Activated CD8-positive, alpha-beta memory T cell treated with anti-CD3 and anti-CD28 coated beads for 24 hours (primary cell): Measurements from ENCODE around the gene ARL3.

ENCODE experiments used
- DNase-seq: peaks from one replicate; pipeline ENCODE4 v3.0.0-alpha.2; 2020

ARL3 gene

DNA sequence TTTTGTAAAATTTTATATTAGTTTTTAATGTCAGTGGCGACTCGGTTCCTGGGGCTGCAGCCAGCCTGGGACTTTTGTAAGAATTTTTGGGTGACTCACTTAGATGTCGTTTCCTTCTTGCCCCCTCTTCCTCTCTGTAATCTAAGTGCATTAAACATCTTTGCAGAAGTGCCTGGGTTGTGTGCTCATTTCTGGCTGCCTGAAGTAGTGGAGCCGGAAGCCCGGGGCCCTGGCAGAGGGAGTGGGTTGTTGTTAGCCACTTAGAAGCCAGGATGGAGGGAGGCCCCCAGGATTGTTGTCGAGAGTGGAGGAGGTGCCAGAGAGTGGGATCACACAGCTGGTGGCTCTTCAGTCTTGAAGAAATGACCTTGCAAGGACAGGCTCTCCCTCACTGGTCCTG lies 80.9 kb downstream of the ARL3 start:
- peak; percentile 72 for DNase-seq

- no peak for DNase-seq
These were observed 81.6 kb downstream of the ARL3 start for GRCh38 chr10:102632394-102633111.

DNA sequence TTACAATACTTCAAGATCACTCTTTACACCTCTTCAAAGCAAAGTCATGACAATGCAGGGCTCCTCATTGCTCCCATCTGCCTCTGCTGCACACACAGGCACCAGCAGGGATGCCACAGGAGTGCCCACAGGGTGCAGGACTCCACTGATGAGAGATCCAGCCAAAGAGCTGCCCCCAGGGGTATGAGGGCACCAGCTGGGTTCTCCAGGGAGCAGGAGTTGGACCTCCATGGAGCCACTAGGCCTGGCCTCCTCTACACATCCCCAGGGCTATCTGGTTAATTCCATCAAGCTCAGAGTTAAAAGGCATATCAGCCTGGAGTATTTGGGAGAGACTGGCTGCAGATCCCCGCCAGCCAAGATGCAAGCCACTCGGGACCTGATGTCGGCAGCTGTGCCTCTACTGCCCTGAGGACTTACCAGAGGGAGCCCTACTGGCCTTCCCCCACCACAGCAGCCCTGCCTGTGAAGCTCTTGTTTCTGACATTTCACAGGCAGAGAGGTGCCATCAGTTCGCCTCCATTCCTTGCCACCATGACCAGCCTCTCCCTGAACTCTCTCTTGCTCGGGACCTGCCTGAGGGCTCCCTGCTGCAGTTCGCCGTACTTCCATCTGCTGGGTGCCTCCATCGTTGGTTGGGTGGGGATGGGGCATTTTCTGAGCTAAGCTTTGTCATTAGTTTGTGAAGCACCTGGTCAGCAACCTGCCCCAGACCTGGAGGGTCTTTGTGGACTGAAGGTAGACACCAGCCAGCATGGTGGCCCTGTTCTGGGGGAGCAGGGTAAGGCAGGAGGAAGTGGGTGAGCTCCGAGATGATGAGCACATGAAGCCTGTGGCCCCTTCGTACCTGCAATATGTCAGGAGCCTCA lies 82.4 kb downstream of the ARL3 start:
- DNase-seq = no peak

DNA sequence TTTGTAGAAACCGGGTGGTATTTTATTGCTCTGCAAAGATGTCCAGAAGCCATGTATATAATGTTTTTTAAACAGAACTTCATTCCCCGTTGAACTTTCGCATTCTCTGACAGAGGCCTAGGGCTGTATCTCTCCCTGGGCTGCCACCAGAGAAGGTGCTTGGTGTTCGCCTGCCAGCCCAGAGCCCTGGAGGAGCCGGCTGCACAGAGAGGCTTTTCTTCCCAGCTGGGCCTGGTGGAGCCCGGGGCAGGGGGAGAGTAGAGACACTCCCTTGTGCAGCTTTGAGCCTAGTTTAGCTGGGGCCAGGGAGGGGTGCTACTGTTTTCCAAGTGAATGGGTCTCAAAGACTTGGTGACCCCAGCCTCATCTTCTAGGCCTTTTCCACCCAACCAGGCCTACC lies 83.5 kb downstream of the ARL3 start:
- no peak for DNase-seq

- DNase-seq = no peak
These were observed 84.3 kb downstream of the ARL3 start for GRCh38 chr10:102629661-102630614.

DNA sequence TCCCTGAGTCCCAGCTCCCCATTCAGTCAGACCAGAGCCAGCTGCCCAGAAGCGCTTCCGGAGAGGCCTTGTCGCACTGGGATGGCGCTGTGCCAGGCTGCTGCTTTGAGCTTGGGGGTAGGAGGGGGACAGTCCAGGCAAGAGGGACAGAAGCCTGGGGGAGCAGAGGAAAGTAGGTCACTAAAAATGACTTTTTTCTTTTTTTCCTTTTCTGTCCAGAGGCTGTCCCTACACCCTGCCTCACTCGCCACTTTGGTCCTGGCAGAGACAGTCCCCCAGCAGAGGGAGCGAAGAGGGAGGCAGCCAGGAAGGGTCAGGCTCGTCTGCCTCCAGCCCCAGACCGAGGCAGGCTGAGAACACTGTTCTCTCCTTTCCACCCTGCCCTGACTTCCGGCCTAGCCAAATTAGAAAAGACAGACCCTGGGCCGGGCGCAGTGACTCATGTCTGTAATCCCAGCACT lies 85.7 kb downstream of the ARL3 start:
- DNase-seq = no peak

GRCh38 chr10:102627736-102628293 lies 86.4 kb downstream of the ARL3 start:
- DNase-seq = no peak

GRCh38 chr10:102627291-102627735 lies 86.9 kb downstream of the ARL3 start:
- no peak for DNase-seq

DNA sequence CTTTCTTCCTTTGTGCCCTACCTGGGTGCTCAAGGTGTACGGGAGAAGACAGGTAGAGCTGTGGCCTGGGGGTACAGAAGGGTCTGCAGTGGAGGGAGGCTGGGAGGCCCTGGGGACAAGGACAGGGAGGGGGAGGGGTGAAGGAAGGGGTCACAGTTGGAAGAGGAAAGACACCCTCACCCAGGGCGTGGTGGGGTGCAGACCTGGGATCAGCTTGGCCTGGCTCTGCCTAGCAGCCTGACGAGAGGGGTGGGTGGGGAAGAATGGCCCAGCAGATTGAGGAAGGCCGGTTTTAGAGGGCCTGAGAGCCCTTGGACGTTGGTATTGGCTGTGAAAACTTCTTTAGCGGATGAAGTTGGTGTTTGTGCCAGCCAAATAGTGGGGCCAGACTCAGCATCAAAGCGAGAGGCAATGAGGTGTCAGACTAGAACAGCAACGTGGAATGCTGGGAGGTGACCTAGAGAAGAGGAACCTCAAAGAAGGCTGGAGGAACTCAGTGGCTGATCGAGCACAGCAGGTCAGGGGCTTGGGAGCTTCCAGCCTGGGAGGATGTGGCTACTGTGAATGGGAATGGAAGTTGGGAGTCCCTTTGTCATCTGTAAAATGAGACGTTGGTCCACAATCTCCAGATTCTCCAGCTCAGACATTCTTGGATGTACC lies 88.0 kb downstream of the ARL3 start:
- no peak for DNase-seq

- no peak for DNase-seq
These were observed 89.2 kb downstream of the ARL3 start for GRCh38 chr10:102624751-102625645.

DNA sequence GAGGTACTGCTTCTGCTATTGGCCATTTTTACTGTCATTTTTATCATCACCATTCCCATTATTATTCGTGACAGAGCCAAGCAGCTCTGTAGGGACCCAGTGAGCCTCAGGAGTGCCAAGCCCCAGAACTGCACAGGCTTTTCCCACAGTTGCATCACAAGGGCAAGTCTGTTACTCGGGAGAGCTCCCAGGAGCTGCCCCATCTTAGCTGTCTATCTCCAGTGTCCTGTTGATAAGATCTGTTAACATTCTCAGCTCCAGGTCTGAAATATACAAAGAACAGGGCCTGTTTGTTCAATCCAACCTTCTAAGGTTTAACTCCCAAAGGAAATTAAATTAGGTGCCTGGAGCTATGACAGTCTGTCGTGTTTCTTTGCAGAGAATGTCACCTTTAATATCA lies 90.1 kb downstream of the ARL3 start:
- DNase-seq = no peak
